GM21423 (cell line): Measurements from ENCODE around the gene SCGB2A2.

Experiments
- ATAC-seq: cut with Tn5 transposase; IDR thresholded peaks from one replicate; pipeline ENCODE4 v1.9.1; 2021; ENCODE audit warnings: mild to moderate bottlenecking, moderate library complexity; ENCODE audit not compliant: unreplicated experiment

Gene SCGB2A2

DNA sequence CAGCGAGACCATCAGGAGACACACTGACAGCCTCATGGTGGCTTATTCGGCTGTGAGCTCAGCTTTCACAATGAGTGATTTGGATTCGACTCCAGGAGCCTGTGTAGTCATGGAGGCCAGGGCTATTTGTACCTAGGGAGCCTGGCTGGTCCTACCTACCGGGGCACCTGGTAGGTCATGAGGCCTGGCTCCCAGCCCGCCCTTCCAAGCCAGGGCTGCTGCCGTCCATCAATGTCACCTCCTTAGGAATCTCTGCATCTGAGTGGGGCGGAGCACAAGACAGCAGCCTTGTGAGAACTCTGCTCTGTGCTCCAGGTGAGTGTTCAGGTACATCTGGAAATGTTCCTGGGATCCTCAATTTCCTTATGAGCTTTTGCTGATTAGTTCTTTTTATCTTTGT, 29.0 kb downstream of the SCGB2A2 start, which contains the start of gene SCGB1D4:
TSS of gene SCGB1D4 (minus strand) at position 101 of the 400 bp plus-strand sequence. CDS start at position 36, 65 bp downstream.
- no peak for ATAC-seq

DNA sequence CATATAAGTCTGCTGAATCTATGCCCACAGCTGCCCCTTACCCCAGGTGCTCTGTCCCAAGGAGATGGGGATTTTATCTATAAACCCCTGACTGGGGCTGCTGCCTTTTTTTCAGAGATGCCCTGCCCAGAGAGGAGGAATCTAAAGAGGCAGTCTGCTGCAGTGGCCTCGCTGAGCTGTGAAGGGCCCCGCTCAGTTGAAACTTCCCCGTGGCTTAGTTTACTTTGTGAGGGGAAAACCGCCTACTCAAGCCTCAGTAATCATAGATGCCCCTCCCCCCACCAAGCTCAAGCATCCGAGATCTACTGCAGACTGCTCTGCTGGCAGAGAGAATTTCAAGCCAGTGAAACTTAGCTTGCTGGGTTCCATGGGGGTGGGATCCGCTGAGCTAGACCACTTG, 36.3 kb downstream of the SCGB2A2 start:
- no peak for ATAC-seq

DNA sequence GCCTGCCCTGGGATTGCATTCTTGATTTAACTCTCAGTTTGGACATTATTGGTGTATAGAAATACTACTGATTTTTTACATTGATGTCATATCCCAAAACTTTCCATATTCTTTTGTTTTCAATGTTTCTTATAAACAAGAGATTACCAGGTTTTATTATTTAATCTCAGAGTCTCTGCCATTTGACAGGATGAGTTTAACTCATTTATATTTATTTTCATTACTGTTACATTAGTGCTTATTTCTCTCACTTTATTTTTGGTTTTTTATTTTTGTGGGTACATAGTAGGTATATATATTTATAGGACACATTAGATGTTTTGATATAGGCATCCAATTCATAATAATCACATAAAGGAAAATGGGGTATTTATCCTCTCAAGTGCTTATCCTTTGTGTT, 38.0 kb downstream of the SCGB2A2 start:
- no peak for ATAC-seq

DNA sequence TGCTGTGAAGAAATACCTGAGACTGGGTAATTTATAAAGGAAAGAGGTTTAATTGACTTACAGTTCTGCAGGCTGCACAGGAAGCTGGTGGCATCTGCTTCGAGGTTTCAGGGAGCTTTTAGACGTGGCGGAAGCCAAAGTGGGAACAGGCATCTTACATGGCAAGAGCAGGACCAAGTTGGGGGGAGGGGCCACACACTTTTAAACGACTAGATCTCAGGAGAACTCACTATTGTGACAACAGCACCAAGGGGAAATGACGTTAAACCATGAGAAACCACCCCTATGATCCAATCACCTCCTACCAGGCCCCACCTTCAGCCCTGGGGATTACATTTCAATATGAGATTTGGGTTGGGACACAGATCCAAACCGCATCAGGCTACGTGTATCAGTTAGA, 40.0 kb downstream of the SCGB2A2 start:
- ATAC-seq: no peak

DNA sequence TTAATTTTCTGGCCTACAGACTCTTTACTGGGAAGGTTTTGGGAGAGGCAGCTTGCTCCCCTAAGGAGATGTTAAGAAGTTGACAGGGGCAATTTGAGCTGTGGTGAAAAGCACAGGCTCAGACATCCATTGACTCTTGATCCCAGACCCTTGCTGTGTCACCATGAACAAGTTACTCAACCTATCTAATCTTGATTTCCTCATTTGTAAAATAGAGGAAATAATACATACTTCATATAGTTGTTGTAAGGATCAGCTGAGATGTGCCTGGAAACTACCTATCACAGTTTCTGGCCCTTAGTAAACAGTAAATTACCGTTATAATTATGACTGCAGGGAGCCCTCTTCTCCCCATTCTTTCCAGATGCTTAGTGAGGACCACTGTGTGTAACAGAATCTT, 45.5 kb downstream of the SCGB2A2 start:
- no peak for ATAC-seq

DNA sequence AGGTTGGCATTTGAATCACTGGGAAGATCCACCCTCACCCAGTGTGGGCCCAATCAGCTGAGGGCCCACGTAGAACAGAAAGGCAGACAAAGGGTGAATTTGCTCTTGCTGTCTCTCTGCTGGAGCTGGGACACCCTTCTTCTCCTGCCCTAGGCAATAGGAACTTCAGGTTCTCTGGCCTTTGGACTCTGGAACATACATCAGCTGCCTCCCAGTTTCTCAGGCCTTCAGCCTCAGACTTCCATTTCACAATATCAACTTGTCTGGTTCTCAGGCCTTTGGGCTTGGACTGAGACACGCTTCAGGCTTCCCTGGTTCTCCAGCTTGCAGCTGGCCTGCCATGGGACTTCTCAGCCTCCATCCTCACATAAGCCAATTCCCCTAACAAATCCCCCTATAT, 52.6 kb downstream of the SCGB2A2 start:
- ATAC-seq: no peak
